Activated CD8-positive, alpha-beta memory T cell treated with anti-CD3 and anti-CD28 coated beads, Interleukin-2, amount 50 U/mL, for 1 hour (primary cell): ENCODE data around the gene MEDAG.

Experiments
- DNase-seq: peaks from one replicate; pipeline ENCODE4 v3.0.0-alpha.2; 2020; ENCODE audit errors: extremely low read depth

MEDAG gene

DNA sequence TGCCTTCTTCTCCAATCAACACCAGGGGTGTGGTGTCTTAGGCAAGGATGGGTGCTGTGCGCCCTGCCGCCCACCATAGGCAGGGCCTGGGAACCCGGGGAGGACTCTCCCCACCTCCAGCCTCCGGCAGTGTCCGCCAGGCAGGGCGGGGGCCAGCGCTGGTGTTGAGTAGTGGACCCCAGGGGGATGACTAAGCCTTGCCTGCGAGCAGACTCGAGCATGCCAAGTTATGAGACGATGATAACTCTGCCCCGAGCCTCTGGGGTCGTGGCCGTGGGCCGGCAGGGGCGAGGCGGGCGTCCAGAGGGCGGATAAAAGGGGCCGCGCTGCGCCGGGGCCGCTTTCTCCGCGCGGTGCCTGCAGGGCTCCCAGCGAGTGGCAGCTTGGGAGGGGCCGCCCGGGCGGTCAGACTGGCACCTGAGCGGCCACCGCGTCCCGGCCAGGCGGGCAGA, at the start of gene MEDAG:
Gene MEDAG (plus strand): TSS at position 340 of the 452 bp plus-strand sequence. CDS start 245 bp downstream, outside the sequence.
- DNase-seq: no peak

DNA sequence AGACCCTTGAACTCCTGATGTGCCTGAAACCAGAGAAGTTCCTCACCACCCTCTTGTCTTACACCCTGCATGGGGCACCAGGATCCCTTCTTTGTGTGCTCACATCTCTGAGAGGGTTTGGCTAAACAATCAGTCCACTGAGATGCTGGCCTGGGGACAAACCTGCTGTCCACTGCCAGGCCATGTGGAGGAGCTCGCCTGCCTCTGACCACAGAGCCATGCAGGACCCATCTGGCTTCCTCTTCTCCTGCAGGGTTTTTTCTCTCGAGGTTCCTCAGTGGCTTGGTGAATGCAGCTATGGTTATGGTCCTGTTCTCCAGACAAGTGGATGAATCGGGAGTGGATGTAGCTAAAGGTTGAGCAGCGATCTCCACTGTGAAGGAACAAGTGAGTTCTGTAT, 49.1 kb upstream of the MEDAG start:
- no peak for DNase-seq

DNA sequence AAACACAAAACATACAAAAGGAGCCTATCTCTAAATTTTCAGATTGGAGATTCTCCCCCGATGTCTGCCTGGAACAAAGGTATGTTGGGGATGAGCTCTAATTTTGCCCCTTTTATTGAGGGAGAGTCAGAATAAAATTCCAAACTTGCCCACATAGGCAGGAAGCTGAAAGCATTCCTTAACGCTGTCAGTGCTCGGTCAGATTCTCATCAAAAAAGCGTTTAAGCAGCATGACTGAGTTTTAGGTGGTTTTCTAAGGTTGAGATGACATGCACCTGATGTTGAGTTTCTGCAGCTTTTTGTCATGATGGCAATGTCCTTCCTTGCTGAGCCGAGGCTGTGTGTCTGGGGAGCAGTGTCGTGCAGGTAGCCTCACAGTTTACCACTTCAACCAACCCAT, 48.4 kb upstream of the MEDAG start:
- DNase-seq: no peak

DNA sequence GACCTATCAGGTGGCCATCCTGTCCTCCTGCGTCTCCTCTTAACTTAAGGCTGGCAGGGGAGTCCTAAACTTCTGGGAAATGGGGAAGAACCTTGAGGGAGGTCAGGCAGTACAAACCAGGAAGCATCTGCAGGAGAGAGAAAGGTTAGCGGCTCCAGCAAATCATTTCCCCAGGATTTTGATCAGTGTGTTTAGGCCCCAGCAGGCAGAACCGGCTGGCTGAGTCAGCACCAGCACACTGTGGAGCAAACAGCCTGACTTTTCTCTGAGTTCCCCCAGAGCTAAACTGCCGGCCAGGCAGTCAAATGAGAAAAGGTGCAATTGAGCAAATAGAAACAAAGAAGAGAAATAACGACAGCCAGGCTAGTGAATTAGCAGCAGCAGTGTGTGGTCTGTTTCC, 46.7 kb upstream of the MEDAG start:
- DNase-seq: no peak

DNA sequence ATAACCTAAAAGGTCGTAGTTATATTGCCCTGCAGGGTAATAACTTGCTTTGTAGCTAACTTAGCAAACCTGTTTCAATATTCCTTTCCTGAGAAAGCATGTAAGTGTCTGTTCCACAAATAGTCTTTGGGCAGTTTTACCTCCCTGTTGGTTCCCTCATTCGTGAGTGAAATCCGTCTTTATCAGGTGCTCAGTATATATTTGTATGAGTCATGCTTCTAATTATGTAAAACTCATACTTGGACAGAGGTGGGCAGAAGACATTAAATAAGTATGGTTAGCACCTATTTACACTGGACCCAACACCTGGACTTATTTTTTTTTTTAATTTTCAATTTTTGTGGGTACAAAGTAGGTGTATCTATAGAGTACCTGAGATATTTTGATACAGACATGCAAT, 44.9 kb upstream of the MEDAG start:
- DNase-seq: no peak

- DNase-seq: no peak
These were observed 44.1 kb upstream of the MEDAG start for GRCh38 chr13:30861836-30862467.

GRCh38 chr13:30862707-30863106, 43.4 kb upstream of the MEDAG start:
- no peak for DNase-seq

DNA sequence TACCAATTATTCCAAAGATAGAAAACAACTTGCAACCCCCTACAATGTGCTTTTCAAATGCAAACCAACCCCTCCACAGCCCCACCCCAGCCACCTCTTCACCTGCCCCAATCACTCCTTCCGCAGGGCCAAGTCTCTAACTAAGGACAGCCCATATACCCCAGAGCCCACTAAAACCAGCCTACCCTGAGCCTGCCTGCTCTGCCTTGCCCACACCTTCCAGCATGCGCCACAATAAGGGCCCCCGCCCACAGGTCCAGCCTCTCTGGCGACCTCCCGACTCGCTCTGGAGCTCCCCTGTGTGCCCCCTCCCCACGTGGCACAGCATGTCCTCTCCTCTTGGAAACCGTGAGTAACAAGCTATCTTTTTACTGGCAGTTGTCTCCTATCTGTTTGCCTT, 42.8 kb upstream of the MEDAG start:
- DNase-seq: no peak

DNA sequence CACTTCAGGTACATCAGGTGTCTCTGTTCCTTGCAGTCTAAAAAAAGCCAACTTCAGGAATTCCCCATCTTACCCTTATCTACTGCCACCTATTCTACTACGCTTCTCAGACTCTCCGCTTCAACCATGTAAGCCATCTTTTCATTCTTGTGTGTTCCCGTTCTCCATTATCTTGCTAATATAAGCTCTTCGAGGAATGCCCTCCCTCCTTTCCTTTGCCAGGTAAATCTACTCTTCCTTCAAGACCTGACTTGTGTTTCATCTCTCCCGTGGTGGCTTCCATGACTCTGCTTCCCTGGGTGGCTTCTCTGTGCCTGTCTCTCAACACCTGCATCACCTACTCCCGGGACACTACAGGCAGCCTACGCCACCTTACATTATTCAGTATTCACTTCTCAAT, 42.3 kb upstream of the MEDAG start:
- DNase-seq: no peak

DNA sequence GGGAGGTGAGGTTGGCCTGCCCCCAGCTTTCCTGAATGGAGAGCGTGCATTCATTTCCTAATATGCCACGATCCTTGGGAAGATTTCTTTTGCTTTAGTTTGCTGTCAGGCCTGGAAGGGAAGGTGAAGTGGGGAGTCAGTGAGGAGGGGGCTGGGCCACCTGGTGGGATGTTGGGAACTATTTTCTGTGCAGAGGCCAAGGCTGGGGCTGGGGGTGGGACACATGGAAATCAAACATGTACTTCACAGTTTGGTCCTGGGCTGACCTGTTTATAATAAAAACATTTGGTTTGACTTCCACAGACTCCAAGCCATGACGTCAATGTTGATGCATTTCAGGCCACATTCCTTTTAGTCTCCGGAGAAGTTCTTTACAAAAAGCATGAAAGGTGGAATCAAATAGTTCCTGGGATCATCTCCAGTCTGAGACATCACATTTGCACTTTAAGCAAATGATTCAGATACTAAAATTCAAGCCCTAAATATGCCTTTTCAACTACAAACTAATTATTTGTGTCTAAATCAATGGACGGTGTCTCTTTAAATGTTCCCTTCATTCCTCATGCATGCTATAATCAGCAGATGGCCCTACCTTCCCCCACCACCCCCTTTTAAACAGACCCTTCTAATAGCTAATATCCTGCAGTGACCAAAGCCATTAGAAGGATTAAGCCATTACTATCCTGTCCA, 41.5 kb upstream of the MEDAG start:
- no peak for DNase-seq

GRCh38 chr13:30865123-30866049, 40.7 kb upstream of the MEDAG start:
- DNase-seq: no peak

GRCh38 chr13:30866677-30867076, 39.4 kb upstream of the MEDAG start:
- no peak for DNase-seq

- DNase-seq: no peak
These were observed 38.9 kb upstream of the MEDAG start for GRCh38 chr13:30867089-30867669.

DNA sequence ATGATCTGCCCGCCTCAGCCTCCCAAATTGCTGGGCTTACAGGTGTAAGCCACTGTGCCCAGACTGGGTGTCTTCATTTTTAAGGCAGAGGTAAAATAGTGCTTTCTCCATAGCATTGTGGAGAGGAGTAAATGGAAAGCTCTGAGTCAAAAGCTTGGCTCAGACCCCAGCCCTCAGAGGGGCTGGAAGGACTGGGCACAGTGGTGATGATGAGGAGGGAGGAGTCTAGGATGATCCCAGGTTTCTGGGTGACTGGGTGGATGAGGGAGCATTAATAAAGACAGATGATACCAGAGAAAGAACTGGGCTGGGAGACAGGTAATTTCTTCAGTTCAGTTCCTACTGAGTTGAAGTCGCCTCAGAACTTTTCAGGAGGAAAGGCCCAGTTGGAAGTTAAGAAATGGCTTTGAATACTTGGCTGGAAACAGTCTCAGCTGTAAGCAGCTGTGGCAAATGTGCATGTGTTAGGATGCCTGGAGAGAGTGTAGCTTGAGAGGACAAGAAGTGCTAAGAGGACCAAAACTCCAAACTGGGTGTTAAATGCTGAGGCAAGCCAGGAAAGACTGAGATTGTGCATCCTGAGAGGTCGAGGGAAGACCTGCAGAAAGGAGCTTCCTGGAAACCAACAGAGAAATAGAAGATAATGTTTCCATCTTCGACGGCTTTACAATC, 37.1 kb upstream of the MEDAG start:
- no peak for DNase-seq

GRCh38 chr13:30869491-30869890, 36.6 kb upstream of the MEDAG start:
- no peak for DNase-seq

- DNase-seq: no peak
These were observed 35.8 kb upstream of the MEDAG start for GRCh38 chr13:30870049-30870884.

DNA sequence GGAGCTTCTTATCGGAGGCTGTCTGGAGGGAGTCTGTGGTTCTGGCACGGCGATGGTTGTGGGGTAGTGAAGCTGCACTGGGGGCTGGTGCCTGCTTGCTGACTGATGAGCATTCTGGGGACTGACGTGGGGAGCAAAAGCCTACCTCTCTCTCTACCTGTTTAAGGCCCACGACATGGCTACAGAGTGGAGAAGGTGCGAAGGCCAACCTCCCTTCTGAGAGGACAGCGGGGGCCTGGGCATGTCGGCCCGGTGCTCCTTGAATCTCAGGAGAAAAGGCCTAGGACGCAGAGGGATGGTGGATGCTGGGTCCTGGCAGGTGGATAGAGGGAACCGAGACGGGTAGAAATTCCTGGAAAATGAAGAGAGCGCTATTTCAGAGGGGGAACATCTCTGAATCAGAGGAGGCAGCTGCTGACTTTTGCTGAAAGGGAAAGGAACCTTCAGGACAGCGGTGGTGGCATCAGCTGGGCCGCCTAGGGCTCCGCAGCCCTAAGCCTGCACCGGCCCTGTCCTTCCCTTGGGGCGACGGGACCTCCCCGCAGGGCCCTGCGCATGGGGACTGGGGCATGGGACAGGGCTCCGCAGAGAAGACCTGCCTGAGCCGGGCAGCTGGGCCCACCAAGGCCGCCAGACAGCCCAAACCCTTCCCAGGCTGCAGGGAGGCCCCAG, 35.0 kb upstream of the MEDAG start:
- DNase-seq: no peak

DNA sequence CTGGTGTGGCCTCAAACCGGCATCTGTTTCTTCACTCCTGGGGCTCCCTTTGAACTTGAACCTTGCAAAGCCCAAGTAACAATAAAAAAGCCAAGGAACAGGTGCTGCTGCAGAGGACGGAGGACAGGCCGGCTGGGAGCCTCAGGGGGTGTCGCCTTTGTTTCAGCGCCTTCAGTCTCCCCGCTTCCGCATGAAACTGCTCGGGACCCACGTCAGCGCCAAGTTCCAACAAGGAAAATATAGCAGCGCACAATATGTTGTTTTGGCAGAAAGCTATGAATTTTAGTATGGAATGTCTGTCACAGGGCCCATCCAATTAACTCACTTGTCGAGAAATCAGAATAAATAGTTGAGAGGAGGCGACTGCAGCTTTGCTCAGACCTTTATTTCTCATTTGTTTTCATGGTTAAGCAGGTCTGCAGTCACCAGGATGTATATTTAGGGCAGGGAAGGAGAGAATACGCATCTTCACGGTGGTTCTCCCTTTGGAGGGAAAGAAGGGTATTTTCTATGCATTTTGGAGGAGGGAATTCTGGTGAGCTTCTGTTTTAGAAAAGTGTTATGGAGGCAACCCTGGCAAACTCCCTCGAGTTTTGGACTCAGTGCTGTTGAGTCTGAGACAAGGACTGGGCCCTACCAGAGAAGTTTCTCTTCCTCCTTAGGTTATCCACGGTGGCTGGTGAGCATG, 34.3 kb upstream of the MEDAG start:
- DNase-seq: no peak

- no peak for DNase-seq
These were observed 33.8 kb upstream of the MEDAG start for GRCh38 chr13:30872276-30872594.
